HCT116 (cell line): ENCODE measurements around the gene DHH. TPM values are rescaled to one million over a fixed set of nuclear protein-coding genes. Genes with fewer than 3 reads are reported as not detected.

Experiments used
- ATAC-seq: fragments of 200-7000 bp; cut with Tn5 transposase; 2 replicates; pipeline ENCODE4 v1.9.1; 2020; ENCODE audit warnings: mild to moderate bottlenecking, moderate library complexity
- BruUV-seq: library from RNA; stranded (reverse); fragments of 400-500 nt; replicated peaks from 2 replicates; lab custom pipeline; 2021; lab: Mats Ljungman, UMichigan
- CTCF ChIA-PET: fragments of 300-600 bp; sonication (Branson Sonifier 250); formaldehyde crosslinking; loops from one replicate; lab custom pipeline; 2021; ENCODE audit warnings: antibody characterized with exemption; lab: Charles Lee
- POLR2A ChIA-PET: fragments of 300-600, 350-600 bp; sonication (Branson Sonifier 250); formaldehyde crosslinking; loops from one replicate; lab custom pipeline; 2021; ENCODE audit warnings: antibody characterized with exemption; lab: Charles Lee
- RAD21 ChIA-PET, 2 experiments: fragments of 300-600 bp; sonication (Branson Sonifier 250); formaldehyde crosslinking; loops; one replicate each; lab custom pipeline; 2023; ENCODE audit warnings: low total read pairs in 2 of 2; ENCODE audit not compliant: uncharacterized antibody in 2 of 2, unreplicated experiment in 2 of 2, low non-redundant PET in 1 of 2; lab: Charles Lee
- DNase-seq: peaks from one replicate; pipeline ENCODE4 v3.0.0-alpha.2; 2010; ENCODE audit warnings: low read depth, low spot score
- H2AFZ ChIP-seq: fragments of 200-600 bp; shearing (Covaris generic), sonication (generic); 2 replicates; pipeline ENCODE4 v1.6.1; 2017; ENCODE audit warnings: low read depth, mixed run types, mixed read lengths, antibody characterized with exemption, low read length; ENCODE audit not compliant: poor library complexity, severe bottlenecking
- H3K27ac ChIP-seq: 2 replicates; pipeline ENCODE4 v1.5.1; 2012; ENCODE audit warnings: low read depth, low read length
- H3K27me3 ChIP-seq: fragments of 200-600 bp; sonication (generic); 2 replicates; pipeline ENCODE4 v1.6.1; 2016; ENCODE audit warnings: mixed run types, low read length, mixed read lengths; ENCODE audit not compliant: insufficient read depth
- H3K36me3 ChIP-seq, 2 experiments: fragments of 200-500 bp in 1 of 2; fragments of 200-600 bp in 1 of 2; sonication (Bioruptor generic) in 1 of 2; sonication (generic) in 1 of 2; 2 replicates each; pipeline versions ENCODE4 v1.5.1 to v1.6.1; 2014 to 2016; ENCODE audit warnings: low read length in 2 of 2, inconsistent platforms in 1 of 2, mixed read lengths in 1 of 2, mixed run types in 1 of 2; ENCODE audit not compliant: insufficient read depth in 2 of 2, control insufficient read depth in 1 of 2
- H3K4me1 ChIP-seq, 2 experiments: fragments of 200-600 bp in 1 of 2; sonication (generic) in 1 of 2; 2 replicates each; pipeline versions ENCODE4 v1.5.1 to v1.6.1; 2012 to 2017; ENCODE audit warnings: low read length in 2 of 2, inconsistent platforms in 1 of 2, mild to moderate bottlenecking in 1 of 2, mixed read lengths in 1 of 2, mixed run types in 1 of 2, moderate library complexity in 1 of 2; ENCODE audit not compliant: insufficient read depth in 2 of 2, control insufficient read depth in 1 of 2
- H3K4me2 ChIP-seq: fragments of 200-600 bp; sonication (generic); 2 replicates; pipeline ENCODE4 v1.6.1; 2017; ENCODE audit warnings: mixed run types, low read length, mixed read lengths
- H3K4me3 ChIP-seq, 2 experiments: fragments of 200-600 bp in 1 of 2; sonication (generic) in 1 of 2; replicated peaks in 1 of 2; 2 replicates each; pipeline ENCODE4 v1.5.1; 2011 to 2016; ENCODE audit warnings: low read length in 2 of 2, control low read depth in 1 of 2, low read depth in 1 of 2, mild to moderate bottlenecking in 1 of 2, mixed read lengths in 1 of 2, mixed run types in 1 of 2
- H3K79me2 ChIP-seq: fragments of 200-600 bp; sonication (generic); 2 replicates; pipeline ENCODE4 v1.6.1; 2017; ENCODE audit warnings: mild to moderate bottlenecking, mixed run types, low read length, moderate library complexity, mixed read lengths; ENCODE audit not compliant: insufficient read depth
- H3K9ac ChIP-seq: fragments of 200-600 bp; sonication (generic); 2 replicates; pipeline ENCODE4 v1.6.1; 2016; ENCODE audit warnings: low read length, mixed read lengths
- H3K9me2 ChIP-seq: fragments of 200-600 bp; sonication (generic), shearing (Covaris generic); 2 replicates; pipeline ENCODE4 v1.6.1; 2017; ENCODE audit warnings: mixed run types, mild to moderate bottlenecking, moderate library complexity; ENCODE audit not compliant: insufficient read depth
- H3K9me3 ChIP-seq, 2 experiments: fragments of 200-500 bp in 1 of 2; fragments of 200-600 bp in 1 of 2; sonication (Bioruptor generic) in 1 of 2; sonication (generic) in 1 of 2; 2 replicates each; pipeline ENCODE4 v1.6.1; 2014 to 2017; ENCODE audit warnings: low read length in 2 of 2, mixed read lengths in 2 of 2, inconsistent platforms in 1 of 2, low read depth in 1 of 2, mild to moderate bottlenecking in 1 of 2, mixed run types in 1 of 2, moderate library complexity in 1 of 2; ENCODE audit not compliant: control insufficient read depth in 1 of 2, insufficient read depth in 1 of 2
- H4K20me1 ChIP-seq: fragments of 200-600 bp; sonication (generic), shearing (Covaris generic); 2 replicates; pipeline ENCODE4 v1.6.1; 2017; ENCODE audit warnings: mixed run types, mild to moderate bottlenecking, moderate library complexity; ENCODE audit not compliant: insufficient read depth
- ATF3 ChIP-seq: IDR thresholded peaks from 2 replicates; pipeline ENCODE4 v1.6.1; 2012
- JUND ChIP-seq: IDR thresholded peaks from 2 replicates; pipeline ENCODE4 v1.6.1; 2012
- MAX ChIP-seq: IDR thresholded peaks from 2 replicates; pipeline ENCODE4 v1.6.1; 2012
- SP1 ChIP-seq: IDR thresholded peaks from 2 replicates; pipeline ENCODE4 v1.6.1; 2012; ENCODE audit warnings: low read depth
- TCF7L2 ChIP-seq: IDR thresholded peaks from 2 replicates; pipeline ENCODE4 v1.7.0; 2011; ENCODE audit warnings: borderline replicate concordance, inconsistent platforms; ENCODE audit not compliant: insufficient read depth, insufficient read length; ENCODE audit errors: extremely low read depth
- ZBTB33 ChIP-seq: IDR thresholded peaks from 2 replicates; pipeline ENCODE4 v1.6.1; 2011; ENCODE audit warnings: mild to moderate bottlenecking, low read length, moderate library complexity; ENCODE audit not compliant: insufficient replicate concordance; ENCODE audit errors: extremely low read depth
- intact Hi-C: fragments of 100-400 bp; cut with micrococcal nuclease; formaldehyde crosslinking; loops from 2 replicates; pipeline ENCODE4 v1.10.0; 2022
- total RNA-seq: library from RNA; stranded (reverse); gene quantifications from one replicate; pipeline ENCODE4 v1.2.1, GENCODE V29; 2021; ENCODE audit not compliant: unreplicated experiment

DHH gene
- total RNA-seq, 1 experiment from 2014 or later, result 0.22 TPM

GRCh38 chr12:49041881-49042484 is 52.6 kb downstream of the DHH start:
- ChIA-PET POLR2A (no interaction called here), CTCF (no interaction called here), RAD21 (no interaction called here)
- Histone ChIP-seq H3K27me3 (no peaks in the 10 kb centered on the region), H3K36me3 (peaks cover 62 to 77% of the 10 kb centered on the region in 2 experiments; a peak in 3 of 4 replicates), H3K9me2 (no peaks in the 10 kb centered on the region), H4K20me1 (no peaks in the 10 kb centered on the region), H3K9me3 (no peaks in the 10 kb centered on the region), H3K4me1 (no peaks in the 10 kb centered on the region), H3K27ac (no peak overlapping the region), H3K9ac (no peak overlapping the region), H3K4me3 (no peak overlapping the region), H2AFZ (no peak overlapping the region), H3K79me2 (no peaks in the 10 kb centered on the region), H3K4me2 (no peak overlapping the region)
- DNase-seq, result no peak
- TF ChIP-seq ZBTB33, result no peak
- TF ChIP-seq JUND, result no peak
- no peak for TF ChIP-seq ATF3
- no peak for TF ChIP-seq MAX
- no peak for TF ChIP-seq TCF7L2
- no peak for TF ChIP-seq SP1
- ATAC-seq, result no peak
- intact Hi-C loops, result no loop called here
- BruUV-seq, result no TSS peak
